Left renal cortex interstitium (tissue), 4 donors: Measurements from ENCODE around the gene ARHGAP20. TPM values are rescaled to one million over a fixed set of nuclear protein-coding genes. Genes with fewer than 3 reads are reported as not detected.

Experiments used
- DNase-seq, 4 donors: peaks; one replicate each; pipeline ENCODE4 v3.0.0-alpha.2; 2013; ENCODE audit warnings: low read depth in 4 of 4, low spot score in 2 of 4, missing footprints in 1 of 4
- polyA plus RNA-seq, 4 donors: library from polyadenylated mRNA; unstranded; fragments of 120-200 nt; gene quantifications; one replicate each; pipeline ENCODE4 v1.2.1, GENCODE V29; 2013; ENCODE audit not compliant: insufficient read length in 4 of 4

The ARHGAP20 gene
- polyA plus RNA-seq, 4 donors = 3.9 to 5.2 (median 4.4) TPM

- no peak for DNase-seq
Observed at GRCh38 chr11:110613197-110613918, 98.9 kb downstream of the ARHGAP20 start.

- no peak for DNase-seq
Observed at GRCh38 chr11:110606415-110606814, 105.8 kb downstream of the ARHGAP20 start.

GRCh38 chr11:110601936-110602335 lies 110.3 kb downstream of the ARHGAP20 start:
- no peak for DNase-seq

DNA sequence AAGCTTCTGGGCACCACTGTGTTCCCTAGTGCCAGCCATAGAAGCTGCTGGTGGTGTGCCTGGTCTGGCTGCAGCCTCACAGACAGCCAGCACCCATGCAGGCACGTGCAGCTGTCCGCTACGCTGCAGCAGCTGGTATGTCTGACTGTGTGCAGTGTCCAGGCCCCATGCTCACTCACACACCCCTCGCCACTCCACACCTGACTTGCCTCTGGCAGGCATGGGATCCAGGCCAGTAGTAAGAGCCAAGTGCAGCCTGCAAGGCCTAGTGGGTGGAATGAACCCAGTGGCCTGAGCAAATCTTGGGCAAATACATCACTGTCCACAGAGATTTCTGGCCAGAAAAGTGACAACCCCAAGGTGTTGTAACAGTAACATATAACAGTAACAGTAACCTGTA lies 111.9 kb downstream of the ARHGAP20 start:
- no peak for DNase-seq

DNA sequence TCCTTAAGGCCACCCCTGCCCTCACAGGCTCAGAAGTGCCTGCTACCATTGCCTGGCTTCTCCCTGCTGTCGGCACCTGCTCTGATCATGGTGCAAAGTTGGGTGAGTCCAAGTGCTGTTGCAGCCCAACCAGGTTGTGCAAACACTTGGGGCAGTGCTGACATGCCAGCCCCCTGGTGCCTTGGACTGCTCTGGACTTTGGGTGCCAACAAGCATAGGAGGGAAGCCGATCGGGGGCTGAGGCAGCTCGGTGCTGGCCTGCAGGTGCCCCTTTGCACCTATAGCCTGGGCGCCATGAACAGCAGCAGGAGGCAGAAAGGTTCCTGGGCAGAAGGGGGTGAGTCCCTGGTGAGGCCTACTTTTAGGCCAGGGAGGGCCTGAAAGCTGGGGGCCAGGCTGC lies 113.0 kb downstream of the ARHGAP20 start:
- no peak for DNase-seq

DNA sequence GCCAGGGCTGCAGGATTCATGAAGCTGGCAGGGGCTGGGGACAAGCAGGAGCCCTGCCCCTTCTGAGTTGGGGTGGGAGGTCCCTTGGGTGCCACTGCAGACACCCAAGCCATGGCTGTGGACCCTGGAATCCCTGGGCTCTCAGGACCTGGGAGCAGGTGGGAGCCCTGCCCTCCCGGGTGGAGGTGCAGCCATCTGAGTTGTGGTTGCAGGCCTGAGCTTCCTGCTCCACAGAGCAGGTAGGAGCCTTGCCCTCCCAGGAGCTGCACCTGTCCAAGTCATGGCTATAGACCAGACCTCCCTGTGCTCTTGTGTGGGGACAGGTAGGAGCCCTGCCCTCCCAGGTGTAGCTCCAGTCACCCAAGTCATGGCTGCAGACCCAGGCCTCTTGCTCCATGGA lies 113.5 kb downstream of the ARHGAP20 start:
- DNase-seq = no peak

DNA sequence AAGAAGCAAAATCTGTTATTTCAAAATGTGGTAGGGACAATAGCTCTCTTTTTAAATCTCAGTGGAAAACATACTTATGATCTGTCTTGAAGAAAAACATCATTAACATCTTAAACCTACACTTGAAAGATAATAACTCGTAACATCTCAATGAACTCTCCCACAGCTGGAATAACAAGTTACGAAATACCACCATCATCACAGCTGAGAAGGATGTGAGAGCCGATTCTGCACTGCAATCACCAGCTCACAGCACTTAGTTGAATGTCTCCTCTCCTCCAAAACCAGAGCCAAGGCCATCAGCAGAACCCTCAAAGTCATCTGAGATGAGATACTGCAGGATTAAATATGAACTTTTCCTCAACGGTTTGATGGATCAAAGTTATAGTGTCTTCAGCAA lies 124.3 kb downstream of the ARHGAP20 start:
- DNase-seq = no peak

GRCh38 chr11:110587129-110587528 lies 125.1 kb downstream of the ARHGAP20 start:
- no peak for DNase-seq

DNA sequence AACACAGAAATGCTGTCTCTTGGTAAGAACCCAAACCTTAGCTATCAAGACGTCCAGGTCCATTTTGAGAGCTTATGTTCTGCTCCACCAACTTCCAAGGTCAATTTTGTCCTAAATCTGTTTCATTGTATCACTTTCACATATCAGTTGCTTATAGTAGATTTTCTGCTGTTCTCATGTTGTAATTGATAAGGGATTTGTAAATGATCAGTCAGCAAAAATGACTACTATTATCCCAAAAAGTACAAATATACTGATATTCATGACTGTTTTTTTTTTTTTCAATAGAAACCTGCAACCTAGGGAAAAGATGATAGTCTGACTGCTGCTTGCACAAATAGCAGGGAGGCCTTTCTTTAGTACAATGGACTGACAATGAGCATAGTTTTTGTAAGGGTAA lies 128.1 kb downstream of the ARHGAP20 start:
- no peak for DNase-seq

- DNase-seq = no peak
Observed at GRCh38 chr11:110582728-110583432, 129.4 kb downstream of the ARHGAP20 start.

DNA sequence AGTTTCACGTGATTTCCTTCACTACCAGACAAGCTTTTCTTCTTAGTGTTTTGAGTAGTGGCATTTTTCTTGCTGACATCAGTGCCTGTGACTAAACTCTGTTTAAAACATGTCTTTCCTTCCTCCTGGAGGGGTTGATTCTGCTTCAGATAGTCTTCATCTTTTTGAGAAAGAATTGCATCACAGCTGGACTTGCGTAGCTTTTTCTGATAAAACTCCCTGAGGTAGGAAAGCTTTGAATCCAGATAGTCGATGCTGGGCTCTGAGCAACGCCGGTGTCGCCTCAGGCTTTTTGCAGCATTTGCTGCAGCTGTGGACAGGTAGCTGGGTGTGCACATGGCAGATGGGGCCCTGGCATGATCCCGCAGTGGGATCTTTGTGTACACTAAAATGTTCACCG lies 131.7 kb downstream of the ARHGAP20 start:
- DNase-seq = no peak

GRCh38 chr11:110573411-110573810 lies 138.8 kb downstream of the ARHGAP20 start:
- DNase-seq = no peak

GRCh38 chr11:110571081-110571720 lies 141.0 kb downstream of the ARHGAP20 start:
- no peak for DNase-seq

DNA sequence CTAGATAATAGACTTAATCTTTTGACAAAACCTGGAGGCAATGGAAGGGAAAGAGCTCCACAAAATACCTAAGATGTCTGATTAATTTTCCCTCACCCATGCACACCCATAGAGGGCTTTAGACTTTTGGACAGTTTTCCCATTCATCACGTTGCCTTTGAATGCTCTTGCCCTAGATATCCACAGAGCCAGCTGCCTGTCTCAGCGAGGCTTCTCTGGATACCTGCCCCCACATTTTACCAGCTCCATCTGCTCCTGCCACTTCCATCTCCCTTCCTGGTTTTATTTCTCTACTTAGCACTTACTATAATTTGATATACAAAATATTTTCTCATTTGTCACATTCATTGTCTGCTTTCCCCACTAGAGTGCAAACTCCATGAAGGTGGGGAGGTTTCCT lies 145.7 kb downstream of the ARHGAP20 start:
- DNase-seq = no peak

DNA sequence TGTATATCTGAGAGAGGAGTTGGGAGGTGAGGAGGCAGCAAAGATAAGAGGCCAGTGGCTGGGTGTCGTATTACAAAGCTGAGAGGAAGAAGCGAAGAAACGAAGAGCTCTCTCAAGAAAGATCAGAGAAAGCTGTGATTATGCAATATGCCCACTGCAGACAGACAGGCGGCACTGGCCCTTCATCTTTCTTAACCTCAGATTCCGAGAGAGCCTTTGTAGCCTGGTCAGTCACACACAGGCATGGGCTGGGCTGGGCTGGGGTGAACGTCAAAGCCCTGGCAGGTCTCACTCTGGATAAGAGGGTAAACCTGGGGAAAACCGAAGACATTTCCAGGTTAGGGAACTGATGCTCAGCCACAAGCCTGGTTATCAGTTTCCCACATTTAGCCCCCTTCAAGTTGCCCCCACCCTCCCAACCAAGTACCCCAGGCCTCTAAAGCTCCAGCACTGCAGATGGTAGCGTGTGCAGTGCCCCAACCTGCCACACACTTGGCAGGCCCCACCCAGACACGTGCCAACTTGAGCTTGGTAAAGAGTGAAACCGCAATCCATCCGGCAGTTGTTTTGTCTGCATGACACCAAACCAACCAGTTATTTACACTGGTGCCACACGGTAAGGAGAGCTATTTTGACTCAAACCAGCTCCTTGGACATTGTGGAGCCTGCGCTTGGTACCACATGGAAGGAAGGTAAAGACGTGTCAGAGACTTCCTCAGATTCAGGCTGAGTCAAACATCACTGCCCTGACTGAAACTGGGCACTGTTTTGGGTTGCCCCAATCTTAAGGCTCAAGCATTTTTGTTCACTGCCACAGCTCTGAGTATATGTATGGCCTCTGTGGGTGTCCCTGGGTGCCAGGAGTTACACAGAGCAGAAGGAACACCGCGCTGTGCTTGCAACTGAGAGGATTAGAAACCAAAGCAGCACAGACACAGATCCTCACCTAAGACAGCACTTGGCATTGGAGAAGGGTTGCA lies 146.6 kb downstream of the ARHGAP20 start:
- no peak for DNase-seq

- DNase-seq = no peak
Observed at GRCh38 chr11:110564676-110565356, 147.4 kb downstream of the ARHGAP20 start.

DNA sequence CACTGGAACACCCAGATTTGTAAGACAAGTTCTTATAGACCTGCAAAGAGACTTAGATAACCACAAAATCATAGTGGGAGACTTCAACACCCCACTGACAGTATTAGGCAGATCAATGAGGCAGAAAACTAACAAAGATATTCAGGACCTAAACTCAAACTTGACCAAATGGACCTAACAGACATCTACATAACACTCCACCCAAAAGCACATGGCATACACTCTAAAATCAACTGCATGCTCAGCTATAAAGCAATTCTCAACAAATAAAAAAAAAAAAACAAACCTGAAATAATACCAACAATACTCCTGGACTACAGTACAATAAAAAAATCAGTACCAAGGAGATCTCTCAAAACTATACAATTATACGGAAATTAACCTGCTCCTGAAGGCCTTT lies 167.5 kb downstream of the ARHGAP20 start:
- no peak for DNase-seq

DNA sequence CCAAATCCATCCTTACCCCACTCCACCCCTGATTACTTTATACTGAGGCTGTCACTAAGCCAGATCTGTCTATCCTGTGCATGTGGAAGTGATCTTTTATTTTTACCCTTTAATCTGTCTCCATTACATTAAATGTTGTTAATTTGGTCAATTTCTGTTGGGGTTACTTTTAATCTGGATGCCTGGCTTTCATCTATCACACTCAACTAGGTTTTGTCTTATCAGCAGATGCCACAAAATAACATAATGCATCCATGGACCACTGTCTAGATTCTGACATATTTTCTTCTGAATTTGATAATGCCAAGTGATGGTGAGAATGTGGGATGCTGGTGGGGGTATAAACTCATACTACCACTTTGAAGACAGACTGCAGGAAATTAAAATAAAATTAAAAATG lies 174.1 kb downstream of the ARHGAP20 start:
- DNase-seq = no peak

GRCh38 chr11:110530900-110531741 lies 181.1 kb downstream of the ARHGAP20 start:
- DNase-seq = no peak
